Right atrium auricular region (tissue), 2 donors: ENCODE measurements around the gene KCNJ2. TPM values are rescaled to one million over a fixed set of nuclear protein-coding genes. Genes with fewer than 3 reads are reported as not detected.

Experiments used
- DNase-seq: peaks from one replicate; pipeline ENCODE4 v3.0.0-alpha.2; 2019; ENCODE audit warnings: low spot score
- H3K27ac ChIP-seq, 2 donors: fragments of 200-600 bp; sonication (generic); 1 replicate in 1 of 2; 2 replicates in 1 of 2; pipeline ENCODE4 v1.5.1; 2016 to 2019
- H3K27me3 ChIP-seq, 2 donors: fragments of 200-600 bp; sonication (generic); one replicate each; pipeline versions ENCODE4 v1.5.1 to v1.6.0; 2017 to 2019
- H3K36me3 ChIP-seq: fragments of 200-600 bp; sonication (generic); one replicate; pipeline ENCODE4 v1.5.1; 2016
- H3K4me1 ChIP-seq, 2 donors: fragments of 200-600 bp; sonication (generic); one replicate each; pipeline versions ENCODE4 v1.5.1 to v1.6.0; 2017 to 2019
- H3K4me3 ChIP-seq, 2 donors: fragments of 200-600 bp; sonication (generic); 1 replicate in 1 of 2; 2 replicates in 1 of 2; pipeline ENCODE4 v1.5.1; 2017 to 2019; ENCODE audit warnings: mild to moderate bottlenecking in 1 of 2, moderate library complexity in 1 of 2
- H3K9me3 ChIP-seq, 2 donors: fragments of 200-600 bp; sonication (generic); one replicate each; pipeline ENCODE4 v1.5.1; 2019
- CTCF ChIP-seq, 2 donors: fragments of 200-600 bp; sonication (generic); IDR thresholded peaks; one replicate each; pipeline ENCODE4 v1.5.1; 2019; ENCODE audit warnings: antibody characterized with exemption in 2 of 2
- total RNA-seq, 2 donors: library from RNA; depleted of rRNA; stranded (reverse); fragments of >200 nt; gene quantifications; one replicate each; pipeline ENCODE4 v1.1.0, GENCODE V29; 2016

The KCNJ2 gene
- total RNA-seq, 2 donors from 2014 or later, result 7.2 to 10.7 TPM

GRCh38 chr17:70169709-70170597 is 621 bp downstream of the KCNJ2 start:
- Histone ChIP-seq H3K9me3 (no peaks in the 10 kb centered on the region), H3K27me3 (no peaks in the 10 kb centered on the region), H3K27ac (peak overlapping the region; percentile 86 to 87), H3K4me1 (peaks cover 0 to 12% of the 10 kb centered on the region in 2 donors), H3K4me3 (peak overlapping the region; percentile 48 to 71), H3K36me3 (peaks cover under 1% of the 10 kb centered on the region)
- TF ChIP-seq CTCF (IDR thresholded peaks at IDR 0.05), result no peak
- no peak for DNase-seq

- peaks cover 13% of the 10 kb centered on the region for H3K36me3 ChIP-seq
- H3K9me3 ChIP-seq, result no peaks in the 10 kb centered on the region
- no peak for DNase-seq
- no peaks in the 10 kb centered on the region for H3K27me3 ChIP-seq
- peak overlapping the region; percentile 2 to 86 for H3K27ac ChIP-seq
- peaks cover 0 to 12% of the 10 kb centered on the region in 2 donors for H3K4me1 ChIP-seq
- peak overlapping the region; percentile 48 to 71 for H3K4me3 ChIP-seq
- TF ChIP-seq CTCF (IDR thresholded peaks at IDR 0.05), result no peak
Measured at GRCh38 chr17:70171159-70171558, 1.8 kb downstream of the KCNJ2 start.

- H3K9me3 ChIP-seq, result no peaks in the 10 kb centered on the region
- H3K4me1 ChIP-seq, result peaks cover 0 to 12% of the 10 kb centered on the region in 2 donors
- H3K27me3 ChIP-seq, result no peaks in the 10 kb centered on the region
- no peak overlapping the region for H3K4me3 ChIP-seq
- no peak for DNase-seq
- peak overlapping the region in 1 of 2 donors; percentile 12 for H3K27ac ChIP-seq
- H3K36me3 ChIP-seq, result peaks cover 18% of the 10 kb centered on the region
- no peak for TF ChIP-seq CTCF (IDR thresholded peaks at IDR 0.05)
Measured at GRCh38 chr17:70172449-70172848, 3.1 kb downstream of the KCNJ2 start.

- TF ChIP-seq CTCF (IDR thresholded peaks at IDR 0.05), result no peak
- no peak for DNase-seq
- H3K27ac ChIP-seq, result peak overlapping the region in 1 of 2 donors; percentile 37
- H3K27me3 ChIP-seq, result no peaks in the 10 kb centered on the region
- H3K36me3 ChIP-seq, result peaks cover 18% of the 10 kb centered on the region
- H3K4me3 ChIP-seq, result no peak overlapping the region
- H3K9me3 ChIP-seq, result no peaks in the 10 kb centered on the region
- H3K4me1 ChIP-seq, result peaks cover 0 to 8% of the 10 kb centered on the region in 2 donors
Measured at GRCh38 chr17:70172923-70173322, 3.6 kb downstream of the KCNJ2 start.

GRCh38 chr17:70173681-70174080 is 4.3 kb downstream of the KCNJ2 start:
- no peak overlapping the region for H3K4me3 ChIP-seq
- no peak for TF ChIP-seq CTCF (IDR thresholded peaks at IDR 0.05)
- no peaks in the 10 kb centered on the region for H3K9me3 ChIP-seq
- H3K27ac ChIP-seq, result peak overlapping the region in 1 of 2 donors; percentile 37
- no peaks in the 10 kb centered on the region for H3K27me3 ChIP-seq
- H3K36me3 ChIP-seq, result peaks cover 18% of the 10 kb centered on the region
- peaks cover 0 to 5% of the 10 kb centered on the region in 2 donors for H3K4me1 ChIP-seq
- no peak for DNase-seq
